NCI-H446 treated with DMSO at 0.1 percent for 48 hours (cell line): ENCODE data around the gene CLIP1.
A peak's percentile ranks its signal among the peaks of the same experiment; 100 is the strongest.

ENCODE experiments used
- DNase-seq: peaks from one replicate; lab custom pipeline; 2025; lab: John Stamatoyannopoulos, UW

Gene CLIP1

DNA sequence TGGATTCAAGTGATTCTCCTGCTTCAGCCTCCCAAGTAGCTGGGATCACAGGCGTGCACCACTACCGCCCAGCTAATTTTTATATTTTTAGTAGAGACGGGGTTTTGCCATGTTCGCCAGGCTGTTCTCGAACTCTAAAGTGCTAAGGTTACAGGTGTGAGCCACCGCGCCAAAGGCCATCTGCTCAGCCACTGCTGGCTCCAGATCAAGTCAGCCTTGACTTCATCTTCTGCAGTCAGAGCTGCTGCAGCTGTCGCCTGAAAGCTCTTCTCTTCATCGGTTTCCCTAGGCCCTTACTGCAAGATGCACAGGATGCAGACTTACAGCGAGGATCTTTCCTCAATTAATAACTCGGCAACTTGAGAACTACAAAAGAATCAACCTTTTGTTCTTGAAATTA is 66.8 kb downstream of the CLIP1 start:
- DNase-seq: peak; percentile 48

DNA sequence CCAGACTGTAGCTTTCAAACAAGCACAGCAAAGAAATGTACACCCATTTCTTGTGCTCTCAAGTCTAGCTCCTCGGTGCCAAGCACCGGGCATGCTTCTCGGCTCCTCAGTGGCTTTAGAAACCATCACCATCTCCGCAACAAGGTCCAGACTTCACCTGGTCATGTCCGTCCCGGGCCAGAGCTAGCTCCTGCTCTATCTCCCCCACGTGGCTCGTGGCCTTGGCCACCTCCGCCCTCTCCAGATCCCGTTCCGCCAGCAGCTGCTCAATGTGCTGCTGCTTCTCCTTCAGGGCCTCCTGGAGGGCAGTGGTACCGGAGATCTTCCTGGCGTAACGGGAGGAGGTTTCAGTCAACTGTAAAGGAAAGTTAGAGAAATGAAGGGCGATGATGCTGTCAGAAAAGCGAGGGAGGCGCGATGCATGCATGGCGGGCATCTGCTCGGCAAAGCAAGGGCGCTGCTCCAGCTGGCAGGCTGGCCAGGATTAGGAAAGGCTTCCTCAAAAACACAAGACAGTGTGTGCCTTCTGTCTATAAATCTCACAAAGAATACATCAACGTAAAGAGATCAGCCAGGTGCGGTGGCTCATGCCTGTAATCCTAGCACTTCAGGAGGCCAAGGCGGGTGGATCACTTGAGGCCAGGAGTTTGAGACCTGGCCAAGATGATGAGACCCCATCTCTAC is 67.4 kb downstream of the CLIP1 start:
- peak; percentile 77 for DNase-seq

DNA sequence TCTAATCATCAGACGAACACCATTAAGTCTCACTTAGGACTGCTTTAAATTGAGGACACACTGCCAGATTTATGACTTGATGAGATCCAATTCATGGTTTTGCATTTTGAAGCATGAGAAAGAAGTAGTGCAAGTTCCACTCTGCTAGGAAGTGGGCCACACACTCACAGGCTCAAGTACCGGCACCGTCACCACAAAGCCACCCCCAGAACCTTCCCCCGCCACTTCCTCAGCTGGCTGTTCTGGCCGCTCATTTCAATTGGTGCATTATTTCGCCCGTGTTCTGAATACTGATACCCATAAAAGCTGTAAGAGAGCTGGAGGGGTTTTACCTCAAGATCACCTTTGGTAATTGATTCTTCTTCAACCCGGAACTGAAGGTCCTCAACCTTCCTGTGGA is 70.1 kb downstream of the CLIP1 start:
- DNase-seq: no peak

DNA sequence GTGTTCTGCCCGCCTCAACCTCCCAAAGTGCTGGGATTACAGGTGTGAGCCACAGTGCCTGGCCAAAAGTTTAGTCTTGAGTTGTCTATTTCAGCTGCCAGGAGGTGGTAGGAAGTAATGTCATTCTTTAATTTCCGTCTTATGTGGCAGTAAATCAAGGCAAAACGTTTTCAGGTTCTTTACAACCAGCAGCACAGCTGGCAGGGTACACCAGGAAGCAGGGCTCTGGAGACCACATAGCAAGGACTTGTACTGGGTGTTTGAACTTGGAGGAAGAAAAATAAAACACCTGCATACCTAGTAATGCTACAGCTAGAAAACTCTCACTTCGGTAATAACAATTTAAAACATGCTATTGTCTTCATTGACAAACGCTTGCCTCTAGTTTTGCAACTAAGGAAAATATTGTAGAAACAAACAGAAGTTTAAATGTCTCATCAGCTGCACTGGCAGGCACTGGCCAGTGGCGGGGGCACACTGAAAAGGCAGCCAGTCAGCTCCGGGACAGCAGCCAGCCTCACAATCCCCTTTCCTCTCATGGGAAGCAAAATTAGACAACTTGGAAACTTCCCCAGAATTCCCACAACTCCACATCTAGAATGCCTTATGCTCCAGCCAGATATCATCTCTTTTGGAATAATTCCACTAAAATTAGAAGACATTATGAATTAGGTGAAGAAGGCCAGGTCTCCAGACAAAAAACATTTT is 72.2 kb downstream of the CLIP1 start:
- peak; percentile 90 for DNase-seq

DNA sequence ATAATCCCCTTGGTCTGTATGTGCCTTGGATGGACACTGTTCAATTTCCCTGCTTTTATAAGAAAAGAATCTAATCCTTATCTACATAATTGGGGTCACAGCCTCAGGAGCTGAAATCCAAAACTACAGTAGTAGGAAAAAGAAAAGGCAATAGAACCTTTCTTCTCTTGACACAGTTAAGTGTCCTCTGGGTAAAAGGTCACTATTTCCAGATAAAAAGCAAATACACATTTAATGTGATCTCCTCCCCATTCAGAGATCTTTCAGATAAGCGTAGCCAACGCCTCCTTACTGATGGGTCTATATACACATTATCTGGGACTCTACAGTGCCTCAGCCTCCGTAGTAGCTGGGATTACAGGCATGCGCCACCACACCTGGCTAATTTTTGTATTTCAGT is 73.4 kb downstream of the CLIP1 start:
- no peak for DNase-seq

DNA sequence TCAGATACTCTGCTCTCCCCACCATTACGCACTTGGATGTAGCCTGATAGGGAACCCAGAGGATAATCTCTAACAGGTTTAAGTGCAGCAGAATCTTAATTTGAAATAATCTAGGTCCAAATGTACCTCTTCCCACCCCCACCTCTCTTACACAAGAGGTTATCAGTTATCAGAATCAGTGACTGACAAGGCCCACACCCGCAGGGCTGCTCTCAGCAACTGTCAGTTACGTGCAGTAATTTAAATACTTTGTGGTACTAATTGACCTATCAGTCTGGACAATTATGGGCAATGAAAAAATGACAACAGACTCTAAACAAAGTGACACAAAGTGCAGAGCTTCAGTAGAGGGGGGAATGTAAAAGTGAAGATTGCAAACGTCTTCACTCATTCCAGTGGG is 74.0 kb downstream of the CLIP1 start:
- no peak for DNase-seq

DNA sequence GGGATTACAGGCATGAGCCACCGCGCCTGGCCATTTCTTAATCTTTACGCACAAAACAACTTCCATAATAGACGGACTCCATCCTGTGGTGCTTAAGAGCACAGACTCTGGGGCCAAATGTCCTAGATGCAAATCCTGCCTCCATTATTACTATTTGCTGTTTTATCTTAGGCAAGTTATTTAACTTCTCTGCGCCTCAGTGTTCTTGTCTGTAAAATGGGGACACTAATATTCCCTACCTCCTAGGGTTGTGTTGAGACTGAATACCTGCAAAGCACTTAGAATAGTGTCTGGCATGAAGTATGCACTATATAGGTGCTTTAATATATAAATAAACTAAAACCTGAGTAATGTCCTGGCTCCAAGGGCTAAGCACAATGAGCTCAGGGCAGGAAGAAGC is 76.4 kb downstream of the CLIP1 start:
- no peak for DNase-seq

DNA sequence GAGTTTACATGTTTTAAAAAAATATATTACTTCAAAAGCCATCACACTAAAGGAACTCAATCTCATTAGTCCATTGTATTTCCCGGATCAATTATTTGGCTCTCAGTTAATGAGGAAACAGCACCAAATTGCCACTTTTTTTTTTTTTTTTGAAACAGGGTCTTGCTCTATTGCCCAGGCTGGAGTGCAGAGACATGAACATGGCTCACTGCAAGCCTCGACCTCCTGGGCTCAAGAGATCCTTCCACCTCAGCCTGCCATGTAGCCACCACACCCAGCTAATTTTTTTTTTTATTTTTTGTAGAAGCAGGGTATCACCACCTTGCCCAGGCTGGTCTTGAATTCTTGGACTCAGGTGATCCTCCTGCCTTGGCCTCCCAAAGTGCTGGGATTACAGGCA is 77.4 kb downstream of the CLIP1 start:
- DNase-seq: no peak

DNA sequence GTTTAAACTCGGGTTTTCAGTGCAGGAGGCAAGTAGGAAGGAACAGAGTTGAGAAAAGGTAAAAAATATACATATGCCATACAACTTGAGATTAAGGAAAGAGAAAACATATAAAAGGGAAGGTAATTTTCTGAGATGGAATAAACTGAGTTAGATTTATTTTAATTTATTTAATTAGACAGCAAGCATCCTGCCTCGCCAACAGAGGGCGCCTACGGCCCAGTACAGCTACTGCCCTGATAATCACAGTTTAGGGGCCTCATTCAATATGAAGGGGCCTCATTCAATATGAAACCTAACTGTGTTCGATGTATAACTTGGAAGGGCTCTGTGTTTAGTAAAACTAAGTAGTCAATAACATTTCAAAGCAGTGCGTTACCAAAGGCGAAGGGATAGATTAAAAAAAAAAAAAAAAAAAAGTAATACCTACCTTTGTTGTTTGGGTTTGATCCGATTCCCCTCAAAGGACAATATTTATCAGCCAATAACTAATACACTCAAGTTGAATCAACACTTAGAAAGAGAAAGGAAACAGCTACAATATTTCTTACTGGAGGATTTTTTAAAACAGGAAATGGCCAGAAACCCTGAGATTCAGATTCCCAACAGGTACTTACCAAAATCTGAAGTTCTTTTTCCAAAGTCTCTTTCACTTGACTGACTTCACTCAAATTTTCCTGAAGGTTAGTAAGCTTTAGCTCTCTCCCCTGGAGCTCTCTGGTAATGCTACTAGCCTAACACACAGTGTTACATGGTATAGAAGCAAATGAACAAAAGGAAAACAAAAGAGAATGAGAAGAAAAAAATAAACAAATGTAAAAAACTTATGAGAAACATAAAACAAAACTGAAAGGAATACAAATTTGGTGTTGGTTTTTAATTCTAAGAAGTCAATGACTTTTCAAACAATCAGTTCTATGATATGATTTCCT is 86.2 kb downstream of the CLIP1 start:
- DNase-seq: peak; percentile 3

DNA sequence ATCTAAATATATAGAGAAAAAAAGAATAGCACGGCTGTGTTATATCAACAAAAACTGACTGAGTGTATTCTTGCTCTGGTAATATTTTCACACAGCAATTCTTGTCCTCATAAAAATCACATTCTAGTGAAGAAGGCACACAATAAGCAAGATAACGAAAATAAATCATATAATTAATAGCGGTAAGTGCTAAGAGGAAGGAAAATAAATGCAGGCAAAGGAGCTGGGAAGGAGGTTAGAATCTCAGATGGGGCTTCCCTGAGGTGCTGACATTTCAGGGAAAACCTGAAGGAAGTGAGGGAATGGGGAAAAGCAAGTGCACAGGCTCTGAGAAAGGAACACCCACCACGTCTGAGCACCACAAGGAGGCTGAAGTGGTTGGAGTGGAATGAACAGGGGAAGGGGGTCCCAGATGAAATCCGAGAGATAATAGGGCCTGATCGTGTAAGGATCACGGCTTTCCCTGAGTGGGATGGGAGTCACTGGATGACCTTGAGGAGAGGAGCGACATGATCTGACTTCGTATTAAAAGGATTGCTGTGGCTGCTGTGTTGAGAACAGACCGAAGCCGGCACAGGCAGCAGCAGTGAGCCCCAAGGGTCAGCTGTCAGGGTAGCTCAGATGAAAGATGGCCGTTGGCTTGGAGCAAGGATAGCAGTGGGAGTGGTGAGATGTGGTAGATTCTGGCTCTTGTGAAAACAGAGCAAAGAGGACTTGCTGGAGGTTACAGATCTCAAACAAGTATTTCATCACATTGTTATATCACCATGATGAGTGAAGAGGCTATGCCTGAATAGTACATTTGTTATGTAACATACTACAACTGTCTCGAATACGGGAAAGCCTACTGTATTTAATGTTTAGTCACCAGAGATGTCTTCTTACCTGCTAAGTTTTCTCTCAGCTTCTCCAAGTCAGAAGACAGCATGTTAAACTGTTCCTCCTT is 89.1 kb downstream of the CLIP1 start:
- no peak for DNase-seq

DNA sequence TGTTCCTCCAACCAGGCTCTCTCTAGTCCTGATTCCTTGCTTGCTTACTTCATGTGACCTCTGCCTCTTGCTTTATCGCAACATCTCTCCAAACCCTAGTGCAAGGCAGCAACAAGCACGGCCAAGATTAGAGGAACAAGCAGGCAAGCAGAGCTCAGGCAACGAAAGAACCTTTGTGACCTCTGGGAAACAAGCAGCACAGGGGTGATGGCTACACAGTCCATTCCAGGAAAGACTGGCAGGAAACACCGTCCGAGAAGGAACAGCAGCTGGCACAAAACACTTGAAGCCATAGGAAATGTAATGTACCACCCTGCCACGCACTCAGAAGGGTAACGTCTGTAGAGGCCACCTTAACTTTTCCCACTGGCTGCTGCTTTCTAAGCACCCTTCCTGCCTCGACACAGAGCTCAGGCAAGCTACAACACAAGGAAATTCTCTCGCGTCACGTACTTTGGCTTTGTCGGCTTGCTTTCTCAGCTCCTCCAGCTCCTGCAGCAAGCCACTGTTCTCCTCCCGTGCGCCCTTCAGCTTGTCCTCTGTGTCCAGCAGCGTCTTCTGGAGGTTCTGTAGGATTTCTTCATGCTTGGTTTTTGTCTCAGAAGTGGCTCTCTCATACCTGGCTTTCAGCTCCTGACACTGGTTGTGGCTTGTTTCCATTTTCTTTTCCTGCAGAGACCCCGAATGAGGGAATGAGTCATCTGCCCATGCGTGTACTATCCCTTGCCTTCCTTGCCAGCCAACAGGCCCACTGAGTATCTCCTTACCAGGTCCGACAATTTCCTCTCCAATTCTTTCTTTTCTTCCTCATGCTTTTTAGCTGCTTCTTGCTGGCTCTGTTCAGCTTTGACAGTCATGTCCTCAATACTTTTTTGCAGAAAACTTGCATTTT is 94.7 kb downstream of the CLIP1 start:
- no peak for DNase-seq

DNA sequence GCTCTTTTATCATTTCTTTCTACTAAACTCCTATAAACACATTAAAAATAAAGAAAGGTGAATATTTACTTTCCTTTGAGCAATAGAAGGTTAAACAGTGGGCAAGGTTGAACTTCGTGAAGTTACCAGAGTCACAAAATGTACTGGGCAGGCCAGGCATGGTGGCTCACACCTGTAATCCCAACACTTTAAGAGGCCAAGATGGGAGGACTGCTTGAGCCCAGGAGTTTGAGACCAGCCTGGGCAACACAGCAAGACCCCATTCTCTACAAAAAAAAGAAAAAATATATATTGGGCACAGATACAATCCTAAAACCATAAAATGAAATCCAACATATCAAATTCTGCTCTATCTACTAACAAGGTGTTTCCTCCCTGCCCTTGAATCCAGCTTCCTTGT is 95.5 kb downstream of the CLIP1 start:
- DNase-seq: no peak

DNA sequence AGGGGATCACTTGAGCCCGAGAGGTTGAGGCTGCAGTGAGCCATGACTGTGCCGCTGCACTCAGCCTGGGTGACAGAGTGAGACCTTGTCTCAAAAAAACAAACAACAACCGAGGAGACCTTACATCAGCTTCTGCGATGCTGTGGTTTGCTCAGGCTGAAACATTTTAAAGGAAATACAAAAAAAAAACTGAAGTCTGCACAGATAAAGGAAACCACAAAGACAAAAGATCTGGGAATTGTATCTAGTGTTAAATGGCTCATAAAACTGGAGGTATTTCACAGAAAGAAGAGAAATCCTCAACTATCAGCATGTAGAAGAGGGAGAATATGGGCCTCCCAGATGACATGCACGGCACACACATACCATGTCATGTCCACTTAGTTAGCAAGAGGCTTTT is 95.9 kb downstream of the CLIP1 start:
- DNase-seq: no peak

DNA sequence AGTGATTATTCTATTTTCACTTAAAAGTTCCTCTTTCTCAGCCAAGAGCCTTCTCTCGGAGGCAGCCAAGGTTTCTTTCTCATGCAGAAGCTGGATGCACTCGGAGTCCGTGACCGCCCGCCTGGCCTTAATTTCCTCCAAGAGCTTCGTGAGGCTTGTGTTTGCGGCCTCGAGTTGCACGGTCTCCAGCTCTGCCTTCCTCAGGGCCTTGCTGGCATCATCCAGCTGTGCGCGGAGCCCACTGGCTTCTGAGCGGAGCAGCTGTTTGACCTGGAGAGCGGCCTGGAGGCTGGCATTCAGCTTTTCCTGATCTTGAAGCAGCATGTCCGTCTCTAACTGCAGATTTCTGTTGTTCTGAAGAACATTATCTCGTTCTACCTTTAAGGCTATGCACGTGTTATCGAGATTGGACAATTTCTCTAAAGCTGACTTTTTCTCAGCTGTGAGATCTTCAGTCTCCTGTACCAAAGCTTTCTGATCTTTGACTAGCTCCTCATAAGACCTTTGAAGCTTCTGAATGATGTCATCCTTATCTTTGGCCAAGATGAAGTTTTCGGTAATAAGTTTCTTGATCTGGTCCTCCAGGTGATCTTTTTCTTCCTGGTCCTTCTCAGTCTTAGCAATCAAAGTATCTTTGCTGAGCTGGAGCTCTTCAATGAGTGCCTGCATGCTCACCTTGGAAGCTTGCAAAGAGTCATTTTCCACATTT is 99.0 kb downstream of the CLIP1 start:
- no peak for DNase-seq

DNA sequence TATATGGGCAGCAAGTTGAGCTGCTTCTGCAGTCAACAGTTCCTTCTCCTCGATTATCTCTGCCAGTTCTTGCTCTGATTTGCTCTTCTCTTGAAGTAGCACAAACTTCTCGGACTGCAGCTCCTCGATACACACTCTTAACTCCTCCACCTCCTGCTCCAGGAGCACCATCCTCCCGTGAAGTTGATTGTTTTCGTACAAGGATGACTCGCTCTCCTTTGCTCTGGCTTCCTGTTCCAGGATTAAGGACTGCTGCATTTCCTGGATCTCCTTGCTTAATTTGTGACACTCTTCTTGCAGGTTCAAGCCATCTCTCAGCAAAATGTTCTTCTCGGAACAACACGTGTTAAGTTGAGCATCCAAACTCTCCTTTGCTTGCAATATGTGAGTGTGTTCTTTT is 100.0 kb downstream of the CLIP1 start:
- DNase-seq: no peak

DNA sequence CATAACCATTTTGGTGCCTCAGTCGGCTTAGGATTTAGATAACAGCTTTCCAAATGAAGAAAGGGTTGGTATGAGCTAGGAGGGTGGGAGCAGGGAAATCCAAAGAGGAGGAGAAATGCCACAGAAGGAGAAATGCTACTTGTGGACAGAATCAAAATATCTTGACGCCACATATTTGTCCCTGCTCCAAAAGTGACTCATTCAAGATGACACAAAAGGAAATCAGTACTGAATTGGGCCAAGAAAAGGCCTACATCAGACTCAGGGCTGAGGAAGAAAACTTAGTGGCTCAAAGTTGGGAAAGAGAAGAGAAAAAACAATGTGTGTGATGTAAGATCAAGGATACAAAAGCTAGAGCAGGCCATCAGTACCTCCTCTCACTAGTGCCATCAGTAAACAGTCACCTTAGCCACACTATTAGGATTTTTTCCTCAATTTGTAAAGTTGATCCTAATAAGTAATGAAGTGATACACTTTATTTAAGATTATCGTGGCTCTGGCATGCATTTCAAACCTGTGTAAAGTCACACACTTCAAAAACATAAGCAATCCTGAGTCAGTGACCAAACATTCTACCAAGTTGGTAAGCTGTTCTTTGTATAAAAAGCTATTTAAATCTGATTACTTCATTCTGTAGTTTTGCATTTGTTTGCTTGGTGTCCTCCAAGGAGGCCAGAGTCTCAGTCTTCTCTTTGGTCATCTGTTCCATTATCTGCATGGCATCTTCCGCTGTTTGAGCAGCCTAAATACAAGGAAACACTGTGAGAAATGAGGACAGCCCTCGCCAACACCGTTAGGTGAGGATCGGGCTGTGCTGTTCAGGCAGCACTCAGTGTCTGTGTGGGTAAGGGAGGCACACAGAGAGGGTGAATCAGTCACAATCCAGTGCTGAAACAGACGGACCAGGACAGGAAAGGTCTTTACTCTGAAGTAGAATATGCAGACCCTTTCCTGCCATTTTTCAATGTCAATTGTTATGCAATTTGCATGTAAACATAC is 103.6 kb downstream of the CLIP1 start:
- DNase-seq: no peak

DNA sequence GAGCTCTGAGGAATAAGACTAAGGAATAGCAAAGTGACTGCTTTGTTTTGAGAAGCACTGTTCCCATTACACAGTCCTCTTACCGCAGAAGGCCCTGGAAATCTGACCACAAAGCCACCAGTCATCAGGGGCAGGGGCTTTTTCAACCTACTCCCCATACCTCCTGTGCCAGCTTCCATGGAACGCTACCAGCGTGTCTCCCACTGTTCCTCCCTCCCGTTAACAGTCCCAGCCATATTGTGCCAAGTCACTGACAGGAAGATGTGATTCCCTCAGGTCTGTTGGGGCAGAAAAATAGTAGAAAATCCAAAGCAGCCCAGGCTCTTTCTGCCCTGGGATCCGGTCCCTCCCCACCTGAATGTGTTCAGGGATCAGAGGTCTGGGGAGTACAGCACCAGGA is 109.5 kb downstream of the CLIP1 start:
- no peak for DNase-seq

DNA sequence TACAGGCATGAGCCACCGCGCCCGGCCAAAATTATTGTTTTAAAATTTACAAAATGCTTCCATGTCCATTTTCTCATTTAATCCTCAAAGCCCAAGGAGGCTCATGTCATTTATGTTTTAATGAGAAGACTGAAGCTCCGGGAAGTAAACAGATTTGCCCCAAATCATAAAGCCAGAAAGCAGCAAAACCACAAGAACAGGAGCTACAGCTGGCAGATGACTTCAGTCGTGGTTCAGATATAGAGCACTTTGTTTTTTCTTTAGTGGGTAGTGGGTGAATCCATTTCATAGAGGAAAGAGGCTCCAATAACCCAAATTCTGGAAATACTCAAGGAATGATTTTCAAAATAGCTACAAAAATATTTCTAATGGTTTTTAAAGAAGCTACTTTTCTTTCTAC is 110.8 kb downstream of the CLIP1 start:
- DNase-seq: no peak
